ENCODE data around the gene FXYD2. TPM values are rescaled to one million over a fixed set of nuclear protein-coding genes. Genes with fewer than 3 reads are reported as not detected.

FXYD2 gene
- total and polyA plus RNA-seq, 9 of the 15 experiments (the other 6 are each of a cell fraction or from before 2014, with no cell fraction given) = not detected

- 3% methylated on average over 8 of the region's 8 CpGs for WGBS (ENCODE audit: insufficient coverage, low coverage, missing lambda C conversion rate)
- intact Hi-C loops (cut with micrococcal nuclease) = no loop called here
- Histone ChIP-seq H2AFZ (ENCODE audit: low read depth, low read length) (no peak overlapping the region), H3K4me3 (no peak overlapping the region), H3K79me2 (ENCODE audit: control insufficient read depth, insufficient read depth, low read length) (no peaks in the 10 kb centered on the region), H3K9ac (ENCODE audit: insufficient read depth in 1 of 2, low read depth in 2 of 2, low read length in 2 of 2) (no peak overlapping the region), H3K36me3 (ENCODE audit: control insufficient read depth, insufficient read depth, low read length) (no peaks in the 10 kb centered on the region), H3K4me2 (ENCODE audit: insufficient read depth, low read length) (no peak overlapping the region), H3K9me3 (replicated peaks; ENCODE audit: control insufficient read depth, insufficient read depth, low read depth, low read length) (no peaks in the 10 kb centered on the region), H3K27ac (ENCODE audit: extremely low read depth, low read depth, low read length) (no peak overlapping the region), H3K9me1 (ENCODE audit: control insufficient read depth, insufficient read depth, low read length) (no peaks in the 10 kb centered on the region), H3K27me3 (ENCODE audit: control insufficient read depth in 2 of 2, insufficient read depth in 2 of 2, low read length in 2 of 2) (peaks cover 4 to 43% of the 10 kb centered on the region in 2 experiments; a peak in 4 of 5 replicates), H4K20me1 (replicated peaks; ENCODE audit: control insufficient read depth, insufficient read depth, low read length) (no peaks in the 10 kb centered on the region), H3K4me1 (replicated peaks in 1 of 2; ENCODE audit: control insufficient read depth in 2 of 2, insufficient read depth in 2 of 2, low read length in 2 of 2) (peaks cover 2 to 4% of the 10 kb centered on the region in 2 experiments; a peak in 4 of 5 replicates)
- TF ChIP-seq GTF2A2 (tag; IDR thresholded peaks at IDR 0.05) (no peak), MCM5 (IDR thresholded peaks at IDR 0.05; ENCODE audit: low read depth) (no peak), MAFK (IDR thresholded peaks at IDR 0.05; ENCODE audit: low read length) (no peak), ZNF197 (CRISPR knock-in tag; IDR thresholded peaks at IDR 0.05; ENCODE audit: low read depth) (no peak), ELF2 (CRISPR knock-in tag; IDR thresholded peaks at IDR 0.05) (no peak), CTCFL (IDR thresholded peaks at IDR 0.05; ENCODE audit: borderline replicate concordance, insufficient read depth, low read depth, low read length, poor library complexity, severe bottlenecking) (no peak), CXXC5 (CRISPR knock-in tag; IDR thresholded peaks at IDR 0.05) (no peak), RFX7 (CRISPR knock-in tag; IDR thresholded peaks at IDR 0.05) (no peak), ZNF57 (CRISPR knock-in tag; IDR thresholded peaks at IDR 0.05) (no peak), SREBF1 (IDR thresholded peaks at IDR 0.05; ENCODE audit: borderline replicate concordance, low read depth, low read length) (no peak), SMARCE1 (IDR thresholded peaks at IDR 0.05) (no peak)
- no peak for DNase-seq (ENCODE audit: extremely low read depth in 1 of 4, low spot score in 3 of 4)
- no peak for FAIRE-seq
- POLR2A ChIA-PET = no interaction called here
- in situ Hi-C loops (cut with MboI) = loop anchor here (10.0 kb wide), 1 partner anchor 359 kb away; no protein-coding TSS in a partner anchor
- BruUV-seq (replicated peaks) = no TSS peak
- ATAC-seq = no peak
- CTCF ChIA-PET (ENCODE audit: low intra/inter-chr PET ratio) = no interaction called here
These were observed 20.6 kb downstream of the FXYD2 start for GRCh38 chr11:117803896-117804295.
